ENCODE data around the gene BRD2. TPM values are rescaled to one million over a fixed set of nuclear protein-coding genes. Genes with fewer than 3 reads are reported as not detected.

Gene BRD2
- total RNA-seq, 1 experiment from 2014 or later, result 252 TPM

DNA sequence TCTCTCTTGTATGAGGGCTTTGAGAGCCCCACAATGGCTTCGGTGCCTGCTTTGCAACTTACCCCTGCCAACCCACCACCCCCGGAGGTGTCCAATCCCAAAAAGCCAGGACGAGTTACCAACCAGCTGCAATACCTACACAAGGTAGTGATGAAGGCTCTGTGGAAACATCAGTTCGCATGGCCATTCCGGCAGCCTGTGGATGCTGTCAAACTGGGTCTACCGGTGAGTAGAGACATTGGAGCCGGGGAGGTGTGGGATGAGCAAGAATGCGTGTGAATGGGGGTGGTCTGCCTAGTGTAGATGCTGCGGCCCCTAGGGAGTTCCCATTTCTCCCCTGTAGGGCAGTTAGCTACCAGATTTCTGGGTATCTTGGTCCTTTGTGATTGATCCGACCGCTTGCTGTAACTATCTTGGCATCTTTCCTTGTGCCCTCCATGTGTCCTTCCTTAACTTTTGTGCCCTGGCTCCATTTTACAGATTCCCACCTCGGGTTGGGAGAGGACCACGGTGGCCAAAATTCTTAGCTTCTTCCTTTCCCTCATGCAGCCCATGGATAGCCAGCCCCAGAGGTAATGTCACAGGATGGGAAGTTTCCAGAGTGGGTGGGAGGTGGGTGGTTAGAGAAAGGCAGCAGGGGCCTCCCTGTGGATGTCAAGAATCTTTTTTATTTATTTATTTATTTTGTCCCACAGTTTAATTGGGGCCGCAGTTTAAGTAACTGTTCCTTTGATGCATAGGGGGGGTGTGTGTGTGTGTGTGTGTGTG lies 6.3 kb downstream of the BRD2 start:
- Histone ChIP-seq H3K79me2 (ENCODE audit: insufficient read depth, low read length) (peaks cover 42% of the 10 kb centered on the region), H4K20me1 (ENCODE audit: control insufficient read depth, insufficient read depth, insufficient read length) (no peaks in the 10 kb centered on the region), H2BK15ac (ENCODE audit: low read depth, low read length) (no peak overlapping the region), H3K18ac (ENCODE audit: insufficient read length, low read depth, low read length) (no peak overlapping the region), H3K27ac (ENCODE audit: insufficient read length, low read depth, low read length) (no peak overlapping the region), H3K4me1 (ENCODE audit: insufficient read depth, low read length) (no peaks in the 10 kb centered on the region), H2BK5ac (ENCODE audit: insufficient read length, low read length) (no peak overlapping the region), H3K14ac (ENCODE audit: insufficient read depth, low read length) (no peak overlapping the region), H3K27me3 (ENCODE audit: insufficient read depth, low read length) (no peaks in the 10 kb centered on the region), H2AFZ (ENCODE audit: low read length) (no peak overlapping the region), H3K4me2 (ENCODE audit: insufficient read depth, insufficient read length, low read length) (peak overlapping the region; percentile 87), H3K9me3 (ENCODE audit: control insufficient read depth, low read depth, low read length) (no peaks in the 10 kb centered on the region), H3K23ac (ENCODE audit: insufficient read length, low read depth, low read length) (no peak overlapping the region), H3K4ac (ENCODE audit: low read depth, low read length) (no peak overlapping the region), H3K79me1 (ENCODE audit: insufficient read depth, low read depth, low read length, poor library complexity, severe bottlenecking) (peaks cover 20% of the 10 kb centered on the region), H3K9ac (ENCODE audit: extremely low read depth, insufficient read length, low read length) (peak overlapping the region; percentile 57), H2BK12ac (ENCODE audit: insufficient read length, low read depth, low read length) (no peak overlapping the region), H4K8ac (replicated peaks; ENCODE audit: insufficient read length, low read depth, low read length) (no peak overlapping the region), H4K91ac (ENCODE audit: insufficient read length, low read depth, low read length) (no peak overlapping the region), H3T11ph (ENCODE audit: low read length) (no peak overlapping the region), H3K56ac (ENCODE audit: insufficient read length, low read depth, low read length) (no peak overlapping the region), H2AK5ac (ENCODE audit: insufficient read length, low read length) (no peak overlapping the region), H3K23me2 (ENCODE audit: insufficient read length, low read depth, low read length, poor library complexity, severe bottlenecking) (peaks cover 18% of the 10 kb centered on the region), H4K5ac (ENCODE audit: insufficient read length, low read depth, low read length) (no peak overlapping the region), H2BK120ac (ENCODE audit: low read depth, low read length, poor library complexity, severe bottlenecking) (no peak overlapping the region), H2BK20ac (ENCODE audit: low read depth, low read length, poor library complexity, severe bottlenecking) (no peak overlapping the region)
- Mint-ChIP-seq H3K9me3 (peaks cover 7 to 11% of the 10 kb centered on the region in 2 experiments), H3K4me1 (peaks cover 23 to 46% of the 10 kb centered on the region in 2 experiments), H3K4me3 (peak overlapping the region; percentile 96), H3K27ac (peak overlapping the region in 2 of 3 experiments; percentile 79 to 86; a peak in 1 of 7 replicates), H3K27me3 (ENCODE audit: low read depth) (peaks cover 4% of the 10 kb centered on the region), H3K36me3 (ENCODE audit: insufficient read depth in 1 of 3, low read depth in 3 of 3) (peaks cover 89 to 94% (median 93%) of the 10 kb centered on the region in 3 experiments)
- TF ChIP-seq, protein P1, sequence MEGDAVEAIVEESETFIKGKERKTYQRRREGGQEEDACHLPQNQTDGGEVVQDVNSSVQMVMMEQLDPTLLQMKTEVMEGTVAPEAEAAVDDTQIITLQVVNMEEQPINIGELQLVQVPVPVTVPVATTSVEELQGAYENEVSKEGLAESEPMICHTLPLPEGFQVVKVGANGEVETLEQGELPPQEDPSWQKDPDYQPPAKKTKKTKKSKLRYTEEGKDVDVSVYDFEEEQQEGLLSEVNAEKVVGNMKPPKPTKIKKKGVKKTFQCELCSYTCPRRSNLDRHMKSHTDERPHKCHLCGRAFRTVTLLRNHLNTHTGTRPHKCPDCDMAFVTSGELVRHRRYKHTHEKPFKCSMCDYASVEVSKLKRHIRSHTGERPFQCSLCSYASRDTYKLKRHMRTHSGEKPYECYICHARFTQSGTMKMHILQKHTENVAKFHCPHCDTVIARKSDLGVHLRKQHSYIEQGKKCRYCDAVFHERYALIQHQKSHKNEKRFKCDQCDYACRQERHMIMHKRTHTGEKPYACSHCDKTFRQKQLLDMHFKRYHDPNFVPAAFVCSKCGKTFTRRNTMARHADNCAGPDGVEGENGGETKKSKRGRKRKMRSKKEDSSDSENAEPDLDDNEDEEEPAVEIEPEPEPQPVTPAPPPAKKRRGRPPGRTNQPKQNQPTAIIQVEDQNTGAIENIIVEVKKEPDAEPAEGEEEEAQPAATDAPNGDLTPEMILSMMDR (conservative IDR thresholded peaks at IDR 0.05), result no peak
- WGBS (ENCODE audit: extremely low coverage, insufficient read length, low lambda C conversion rate), result no CpG with 5 or more reads among the region's 14 CpGs
- DNase-seq, result no peak
